Omental fat pad (tissue), 4 donors: ENCODE data around the gene CDKN3. TPM values are rescaled to one million over a fixed set of nuclear protein-coding genes. Genes with fewer than 3 reads are reported as not detected.
"Not testable (repeated sequence)": the region's sequence is repeated elsewhere in the genome, so short reads cannot be mapped to it uniquely, and the experiment has no call there.

Experiments
- ATAC-seq: fragments of 150-250 bp; one replicate; pipeline ENCODE4 v1.9.1; 2016; ENCODE audit warnings: mild to moderate bottlenecking, moderate library complexity; ENCODE audit not compliant: low FRiP score
- DNase-seq: peaks from one replicate; pipeline ENCODE4 v3.0.0-alpha.2; 2019; ENCODE audit warnings: low spot score
- CTCF ChIP-seq, 3 donors: fragments of 450-650 bp; IDR thresholded peaks; one replicate each; pipeline ENCODE4 v1.5.1; 2016 to 2017; ENCODE audit warnings: antibody characterized with exemption in 3 of 3, mild to moderate bottlenecking in 3 of 3, moderate library complexity in 2 of 3
- total RNA-seq, 4 donors: library from RNA; depleted of rRNA; stranded (reverse); fragments of >200 nt; gene quantifications; one replicate each; pipeline ENCODE4 v1.1.0, GENCODE V29; 2016

CDKN3 gene
- total RNA-seq, 4 donors from 2014 or later = 0.94 to 7.6 (median 4.2) TPM

- DNase-seq (no peak), ATAC-seq (peak; percentile 39)
- TF ChIP-seq CTCF (IDR thresholded peaks at IDR 0.05) = no peak
Observed at GRCh38 chr14:54447231-54447692, 50.5 kb downstream of the CDKN3 start.

GRCh38 chr14:54450535-54450934, 53.7 kb downstream of the CDKN3 start:
- no peak for DNase-seq
- ATAC-seq = no peak
- no peak for TF ChIP-seq CTCF (IDR thresholded peaks at IDR 0.05)

DNA sequence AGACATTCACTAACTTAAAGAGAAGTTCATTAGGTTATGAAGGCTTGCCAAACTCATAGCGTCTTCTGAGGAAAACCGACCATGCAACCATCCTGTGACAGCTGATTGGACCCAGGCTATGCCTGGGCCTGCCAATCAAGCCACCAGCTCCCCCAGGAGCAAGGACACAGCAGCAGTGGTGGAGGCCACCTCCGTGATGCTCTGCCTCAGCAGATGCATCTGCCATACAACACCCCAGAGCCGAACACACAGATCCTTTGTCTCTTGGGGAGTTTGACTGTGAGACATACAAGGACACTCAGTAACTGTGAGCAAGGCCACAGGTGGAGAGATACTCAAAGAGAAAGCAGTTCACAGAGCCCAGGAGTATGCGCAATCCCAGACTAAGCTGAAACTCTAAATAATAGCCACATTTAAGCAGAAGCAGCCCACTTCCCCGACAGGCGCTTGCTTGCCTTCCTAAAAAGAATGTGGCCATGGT, 54.4 kb downstream of the CDKN3 start:
- DNase-seq (no peak), ATAC-seq (no peak)
- TF ChIP-seq CTCF (IDR thresholded peaks at IDR 0.05) = no peak

DNA sequence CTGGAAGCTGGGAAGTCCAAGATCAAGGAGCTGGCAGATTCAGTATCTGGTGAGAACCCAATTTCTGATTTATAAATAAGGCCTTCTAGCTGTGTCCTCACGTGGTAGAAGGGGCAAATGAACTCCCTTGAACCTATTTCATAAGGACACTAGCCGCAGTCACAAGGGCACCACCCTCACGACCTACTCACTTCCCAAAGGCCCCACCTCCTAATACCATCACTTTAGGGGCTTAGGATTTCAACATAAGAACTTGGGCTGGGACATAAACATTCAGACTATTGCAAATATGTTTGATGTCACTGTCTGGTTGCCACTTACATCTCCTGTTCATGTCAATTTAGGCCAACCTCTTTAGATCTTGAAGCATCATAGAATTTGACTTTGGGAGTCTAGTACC, 55.2 kb downstream of the CDKN3 start:
- DNase-seq (no peak), ATAC-seq (no peak)
- TF ChIP-seq CTCF (IDR thresholded peaks at IDR 0.05) = no peak

DNA sequence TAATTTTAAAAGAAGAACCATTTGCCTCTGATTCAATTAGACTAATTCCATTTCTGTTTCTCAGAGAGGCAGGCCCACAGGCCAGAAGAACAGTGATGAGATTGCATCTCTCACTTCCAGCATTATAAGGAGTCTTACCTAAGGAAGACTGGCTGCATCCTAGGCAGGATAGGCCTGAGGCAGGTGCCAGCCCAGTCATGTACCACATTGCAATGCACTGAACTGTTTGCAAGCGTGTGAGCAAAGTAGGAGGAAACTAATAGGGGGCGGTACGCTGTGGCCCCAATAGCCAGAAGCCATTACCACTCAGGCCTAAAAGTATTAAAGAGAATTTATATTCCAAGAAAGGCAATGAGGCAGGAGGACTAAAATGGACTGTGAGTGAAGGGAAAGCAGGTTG, 56.4 kb downstream of the CDKN3 start:
- DNase-seq = no peak
- no peak for TF ChIP-seq CTCF (IDR thresholded peaks at IDR 0.05)
- no peak for ATAC-seq

GRCh38 chr14:54453990-54454389, 57.2 kb downstream of the CDKN3 start:
- peak; percentile 63 for ATAC-seq
- not testable (repeated sequence) for DNase-seq

DNA sequence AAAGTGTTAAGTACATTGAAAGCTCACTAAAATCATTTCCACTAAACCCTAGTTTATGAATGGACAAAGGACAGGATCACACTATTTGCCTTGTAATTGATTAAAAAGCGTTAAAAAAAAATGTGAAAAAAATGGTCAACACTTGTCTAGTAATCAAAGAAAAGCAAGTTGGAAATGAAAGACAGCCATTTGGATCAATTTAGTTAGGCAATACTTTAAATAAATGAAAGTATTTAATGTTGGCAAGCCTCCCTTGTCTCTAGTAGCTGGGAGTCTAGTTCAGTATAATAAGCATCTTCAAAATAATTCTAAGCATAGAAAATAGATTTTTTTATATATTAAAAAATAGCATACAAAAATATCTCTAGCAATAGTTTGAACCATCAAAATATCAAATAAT, 58.6 kb downstream of the CDKN3 start:
- DNase-seq (no peak), ATAC-seq (no peak)
- no peak for TF ChIP-seq CTCF (IDR thresholded peaks at IDR 0.05)

GRCh38 chr14:54456820-54457608, 60.2 kb downstream of the CDKN3 start:
- ATAC-seq, DNase-seq: not testable (repeated sequence)
